HEK293 (cell line): ENCODE measurements around the gene KIF26B.

ENCODE experiments used
- CTCF ChIA-PET: fragments of 350-600 bp; formaldehyde crosslinking; extraction: SDS; loops from one replicate; lab custom pipeline; 2021; ENCODE audit warnings: antibody characterized with exemption; lab: Yijun Ruan, JAX
- POLR2A ChIA-PET: fragments of 300-600 bp; formaldehyde crosslinking; extraction: SDS; loops from one replicate; lab custom pipeline; 2020; ENCODE audit warnings: antibody characterized with exemption, inconsistent platforms; lab: Yijun Ruan, JAX
- H3K27ac ChIP-seq: fragments of 200-500 bp; sonication (Bioruptor generic); 2 replicates; pipeline ENCODE4 v1.5.1; 2014; ENCODE audit warnings: low read depth, low read length, control low read depth, inconsistent platforms; ENCODE audit errors: extremely low read depth
- H3K36me3 ChIP-seq, 2 experiments: fragments of 200-500 bp in 1 of 2; sonication (Bioruptor generic) in 1 of 2; 1 replicate in 1 of 2; 2 replicates in 1 of 2; pipeline ENCODE4 v1.5.1; 2014 to 2017; ENCODE audit warnings: inconsistent platforms in 2 of 2, low read length in 2 of 2; ENCODE audit not compliant: control insufficient read depth in 2 of 2, insufficient read depth in 1 of 2
- H3K4me1 ChIP-seq: fragments of 200-500 bp; sonication (Bioruptor generic); 2 replicates; pipeline ENCODE4 v1.5.1; 2014; ENCODE audit warnings: mild to moderate bottlenecking, low read length, inconsistent platforms; ENCODE audit not compliant: control insufficient read depth, insufficient read depth
- H3K4me3 ChIP-seq: 2 replicates; pipeline ENCODE4 v1.5.1; 2011; ENCODE audit warnings: low read depth, mild to moderate bottlenecking, control low read depth, low read length, moderate library complexity
- H3K9me3 ChIP-seq: fragments of 200-500 bp; sonication (Bioruptor generic); 2 replicates; pipeline ENCODE4 v1.5.1; 2014; ENCODE audit warnings: low read depth, low read length, inconsistent platforms; ENCODE audit not compliant: control insufficient read depth, insufficient read depth
- GLIS2 ChIP-seq: fragments of 450-650 bp; formaldehyde crosslinking; IDR thresholded peaks from 2 replicates; pipeline ENCODE4 v1.5.1; 2016; ENCODE audit warnings: missing biosample characterization, missing genetic modification characterization
- KLF8 ChIP-seq: fragments of 450-650 bp; formaldehyde crosslinking; IDR thresholded peaks from 2 replicates; pipeline ENCODE4 v1.5.1; 2016; ENCODE audit warnings: missing biosample characterization, missing genetic modification characterization
- OVOL3 ChIP-seq: fragments of 450-650 bp; formaldehyde crosslinking; IDR thresholded peaks from 2 replicates; pipeline ENCODE4 v1.5.1; 2016; ENCODE audit warnings: missing biosample characterization, missing genetic modification characterization
- RBAK ChIP-seq: fragments of 450-650 bp; formaldehyde crosslinking; IDR thresholded peaks from 2 replicates; pipeline ENCODE4 v1.5.1; 2016; ENCODE audit warnings: missing biosample characterization, missing genetic modification characterization
- TSHZ1 ChIP-seq: fragments of 450-650 bp; formaldehyde crosslinking; IDR thresholded peaks from 2 replicates; pipeline ENCODE4 v1.5.1; 2016; ENCODE audit warnings: missing biosample characterization, missing genetic modification characterization, borderline replicate concordance
- ZFP37 ChIP-seq: fragments of 450-650 bp; formaldehyde crosslinking; IDR thresholded peaks from 2 replicates; pipeline ENCODE4 v1.5.1; 2016; ENCODE audit warnings: missing biosample characterization, missing genetic modification characterization
- ZIC2 ChIP-seq: fragments of 450-650 bp; formaldehyde crosslinking; IDR thresholded peaks from 2 replicates; pipeline ENCODE4 v1.5.1; 2016; ENCODE audit warnings: missing biosample characterization, missing genetic modification characterization
- ZNF10 ChIP-seq: fragments of 450-650 bp; formaldehyde crosslinking; IDR thresholded peaks from 2 replicates; pipeline ENCODE4 v1.5.1; 2017; ENCODE audit warnings: missing biosample characterization, missing genetic modification characterization
- ZNF175 ChIP-seq: fragments of 450-650 bp; formaldehyde crosslinking; IDR thresholded peaks from 2 replicates; pipeline ENCODE4 v1.5.1; 2016; ENCODE audit warnings: missing biosample characterization, missing genetic modification characterization
- ZNF202 ChIP-seq: fragments of 450-650 bp; formaldehyde crosslinking; IDR thresholded peaks from 2 replicates; pipeline ENCODE4 v1.5.1; 2016; ENCODE audit warnings: missing biosample characterization, missing genetic modification characterization, borderline replicate concordance
- ZNF239 ChIP-seq: fragments of 450-650 bp; formaldehyde crosslinking; IDR thresholded peaks from 2 replicates; pipeline ENCODE4 v1.5.1; 2016; ENCODE audit warnings: missing biosample characterization, missing genetic modification characterization
- ZNF248 ChIP-seq: fragments of 450-650 bp; formaldehyde crosslinking; IDR thresholded peaks from 2 replicates; pipeline ENCODE4 v1.5.1; 2017; ENCODE audit warnings: missing biosample characterization, missing genetic modification characterization
- ZNF292 ChIP-seq: fragments of 450-650 bp; formaldehyde crosslinking; IDR thresholded peaks from 2 replicates; pipeline ENCODE4 v1.5.1; 2016; ENCODE audit warnings: low read depth, missing biosample characterization, missing genetic modification characterization, borderline replicate concordance
- ZNF354C ChIP-seq: fragments of 450-650 bp; formaldehyde crosslinking; IDR thresholded peaks from 2 replicates; pipeline ENCODE4 v1.5.1; 2016; ENCODE audit warnings: missing biosample characterization, missing genetic modification characterization, low read depth, borderline replicate concordance
- ZNF37A ChIP-seq: fragments of 450-650 bp; IDR thresholded peaks from 2 replicates; pipeline ENCODE4 v1.5.1; 2018; ENCODE audit warnings: missing biosample characterization, missing genetic modification characterization
- ZNF394 ChIP-seq: fragments of 450-650 bp; formaldehyde crosslinking; IDR thresholded peaks from 2 replicates; pipeline ENCODE4 v1.5.1; 2016; ENCODE audit warnings: missing biosample characterization, missing genetic modification characterization, mild to moderate bottlenecking, moderate library complexity, borderline replicate concordance
- ZNF530 ChIP-seq: fragments of 450-650 bp; formaldehyde crosslinking; IDR thresholded peaks from 2 replicates; pipeline ENCODE4 v1.5.1; 2016; ENCODE audit warnings: low read depth, missing biosample characterization, missing genetic modification characterization
- ZNF701 ChIP-seq: fragments of 450-650 bp; formaldehyde crosslinking; IDR thresholded peaks from 2 replicates; pipeline ENCODE4 v1.5.1; 2016; ENCODE audit warnings: missing biosample characterization, missing genetic modification characterization
- ZNF777 ChIP-seq: fragments of 450-650 bp; formaldehyde crosslinking; IDR thresholded peaks from 2 replicates; pipeline ENCODE4 v1.5.1; 2017; ENCODE audit warnings: missing biosample characterization, missing genetic modification characterization, borderline replicate concordance
- ZNF830 ChIP-seq: fragments of 450-650 bp; IDR thresholded peaks from 2 replicates; pipeline ENCODE4 v1.5.0; 2018; ENCODE audit warnings: missing biosample characterization, missing genetic modification characterization, low read depth, mild to moderate bottlenecking, moderate library complexity
- TF ChIP-seq, protein P1 (sequence below): sonication (generic); formaldehyde crosslinking; IDR thresholded peaks from 2 replicates; pipeline ENCODE4 v1.8.1; 2022; ENCODE audit warnings: mild to moderate bottlenecking, moderate library complexity, missing genetic modification reagents
- TF ChIP-seq, protein P2 (sequence below): fragments of 450-650 bp; formaldehyde crosslinking; IDR thresholded peaks from 2 replicates; pipeline ENCODE4 v1.5.1; 2016; ENCODE audit warnings: missing biosample characterization, missing genetic modification characterization
- TF ChIP-seq, protein P3 (sequence below): fragments of 450-650 bp; formaldehyde crosslinking; IDR thresholded peaks from 2 replicates; pipeline ENCODE4 v1.5.1; 2016; ENCODE audit warnings: missing biosample characterization, missing genetic modification characterization
- TF ChIP-seq, protein P4 (sequence below): fragments of 450-650 bp; formaldehyde crosslinking; conservative IDR thresholded peaks from 2 replicates; pipeline ENCODE4 v1.5.1; 2016; ENCODE audit warnings: low read depth, missing biosample characterization, missing genetic modification characterization

Gene KIF26B

DNA sequence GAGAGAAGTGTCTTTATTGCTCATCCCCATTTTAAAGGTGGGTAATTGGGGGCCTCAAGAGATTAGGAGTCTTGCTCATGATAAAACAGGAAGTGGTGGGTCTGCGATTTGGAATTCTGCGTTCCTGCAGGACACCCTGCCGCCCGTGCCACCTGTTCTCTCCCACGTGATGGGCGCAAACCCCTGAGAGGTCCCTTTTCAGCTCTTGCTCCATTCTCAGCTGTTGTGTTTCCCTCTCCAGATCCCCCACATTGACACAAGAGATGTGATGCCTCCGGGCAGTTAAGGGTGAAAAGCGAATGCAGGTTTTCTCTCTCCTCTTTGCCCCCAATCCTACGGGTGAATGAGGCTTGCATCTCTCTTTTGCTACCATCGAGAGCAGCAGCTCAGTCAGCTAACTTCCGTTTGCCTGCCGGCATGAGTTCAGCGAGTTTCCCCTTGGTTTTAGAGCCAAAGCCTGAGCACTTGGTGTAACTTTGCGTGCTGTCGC is 57.5 kb downstream of the KIF26B start (continued):
- no peak for TF ChIP-seq ZNF701 (tag by site-specific recombination)
- TF ChIP-seq ZIC2: no peak
- TF ChIP-seq ZNF175: no peak
- TF ChIP-seq ZNF292: no peak
- TF ChIP-seq ZNF394 (tag by site-specific recombination): no peak
- no peak for TF ChIP-seq ZNF239 (tag by site-specific recombination)
- TF ChIP-seq ZNF248 (tag by site-specific recombination): no peak

- H3K4me1 ChIP-seq: no peaks in the 10 kb centered on the region
- CTCF ChIA-PET: no interaction called here
- no peak overlapping the region for H3K27ac ChIP-seq
- H3K36me3 ChIP-seq: no peaks in the 10 kb centered on the region
- H3K9me3 ChIP-seq: no peaks in the 10 kb centered on the region
- POLR2A ChIA-PET: no interaction called here
- no peak overlapping the region for H3K4me3 ChIP-seq
- no peak for TF ChIP-seq ZNF530 (tag by site-specific recombination)
- no peak for TF ChIP-seq ZNF202
- no peak for TF ChIP-seq RBAK
- TF ChIP-seq KLF8 (tag by site-specific recombination): no peak
- TF ChIP-seq, protein P1, sequence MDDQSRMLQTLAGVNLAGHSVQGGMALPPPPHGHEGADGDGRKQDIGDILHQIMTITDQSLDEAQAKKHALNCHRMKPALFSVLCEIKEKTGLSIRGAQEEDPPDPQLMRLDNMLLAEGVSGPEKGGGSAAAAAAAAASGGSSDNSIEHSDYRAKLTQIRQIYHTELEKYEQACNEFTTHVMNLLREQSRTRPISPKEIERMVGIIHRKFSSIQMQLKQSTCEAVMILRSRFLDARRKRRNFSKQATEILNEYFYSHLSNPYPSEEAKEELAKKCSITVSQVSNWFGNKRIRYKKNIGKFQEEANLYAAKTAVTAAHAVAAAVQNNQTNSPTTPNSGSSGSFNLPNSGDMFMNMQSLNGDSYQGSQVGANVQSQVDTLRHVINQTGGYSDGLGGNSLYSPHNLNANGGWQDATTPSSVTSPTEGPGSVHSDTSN (CRISPR knock-in tag): no peak
- no peak for TF ChIP-seq OVOL3 (tag by site-specific recombination)
- TF ChIP-seq, protein P2, sequence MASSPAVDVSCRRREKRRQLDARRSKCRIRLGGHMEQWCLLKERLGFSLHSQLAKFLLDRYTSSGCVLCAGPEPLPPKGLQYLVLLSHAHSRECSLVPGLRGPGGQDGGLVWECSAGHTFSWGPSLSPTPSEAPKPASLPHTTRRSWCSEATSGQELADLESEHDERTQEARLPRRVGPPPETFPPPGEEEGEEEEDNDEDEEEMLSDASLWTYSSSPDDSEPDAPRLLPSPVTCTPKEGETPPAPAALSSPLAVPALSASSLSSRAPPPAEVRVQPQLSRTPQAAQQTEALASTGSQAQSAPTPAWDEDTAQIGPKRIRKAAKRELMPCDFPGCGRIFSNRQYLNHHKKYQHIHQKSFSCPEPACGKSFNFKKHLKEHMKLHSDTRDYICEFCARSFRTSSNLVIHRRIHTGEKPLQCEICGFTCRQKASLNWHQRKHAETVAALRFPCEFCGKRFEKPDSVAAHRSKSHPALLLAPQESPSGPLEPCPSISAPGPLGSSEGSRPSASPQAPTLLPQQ (tag by site-specific recombination): no peak
- no peak for TF ChIP-seq ZNF10 (tag by site-specific recombination)
- no peak for TF ChIP-seq TSHZ1 (tag by site-specific recombination)
- TF ChIP-seq ZFP37: no peak
- TF ChIP-seq, protein P3, sequence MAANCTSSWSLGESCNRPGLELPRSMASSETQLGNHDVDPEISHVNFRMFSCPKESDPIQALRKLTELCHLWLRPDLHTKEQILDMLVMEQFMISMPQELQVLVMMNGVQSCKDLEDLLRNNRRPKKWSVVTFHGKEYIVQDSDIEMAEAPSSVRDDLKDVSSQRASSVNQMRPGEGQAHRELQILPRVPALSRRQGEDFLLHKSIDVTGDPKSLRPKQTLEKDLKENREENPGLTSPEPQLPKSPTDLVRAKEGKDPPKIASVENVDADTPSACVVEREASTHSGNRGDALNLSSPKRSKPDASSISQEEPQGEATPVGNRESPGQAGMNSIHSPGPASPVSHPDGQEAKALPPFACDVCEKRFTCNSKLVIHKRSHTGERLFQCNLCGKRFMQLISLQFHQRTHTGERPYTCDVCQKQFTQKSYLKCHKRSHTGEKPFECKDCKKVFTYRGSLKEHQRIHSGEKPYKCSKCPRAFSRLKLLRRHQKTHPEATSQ (tag by site-specific recombination): no peak
- TF ChIP-seq ZNF354C (tag by site-specific recombination): no peak
- TF ChIP-seq GLIS2 (tag by site-specific recombination): no peak
- TF ChIP-seq ZNF777 (tag by site-specific recombination): no peak
- TF ChIP-seq ZNF37A: no peak
- TF ChIP-seq, protein P4, sequence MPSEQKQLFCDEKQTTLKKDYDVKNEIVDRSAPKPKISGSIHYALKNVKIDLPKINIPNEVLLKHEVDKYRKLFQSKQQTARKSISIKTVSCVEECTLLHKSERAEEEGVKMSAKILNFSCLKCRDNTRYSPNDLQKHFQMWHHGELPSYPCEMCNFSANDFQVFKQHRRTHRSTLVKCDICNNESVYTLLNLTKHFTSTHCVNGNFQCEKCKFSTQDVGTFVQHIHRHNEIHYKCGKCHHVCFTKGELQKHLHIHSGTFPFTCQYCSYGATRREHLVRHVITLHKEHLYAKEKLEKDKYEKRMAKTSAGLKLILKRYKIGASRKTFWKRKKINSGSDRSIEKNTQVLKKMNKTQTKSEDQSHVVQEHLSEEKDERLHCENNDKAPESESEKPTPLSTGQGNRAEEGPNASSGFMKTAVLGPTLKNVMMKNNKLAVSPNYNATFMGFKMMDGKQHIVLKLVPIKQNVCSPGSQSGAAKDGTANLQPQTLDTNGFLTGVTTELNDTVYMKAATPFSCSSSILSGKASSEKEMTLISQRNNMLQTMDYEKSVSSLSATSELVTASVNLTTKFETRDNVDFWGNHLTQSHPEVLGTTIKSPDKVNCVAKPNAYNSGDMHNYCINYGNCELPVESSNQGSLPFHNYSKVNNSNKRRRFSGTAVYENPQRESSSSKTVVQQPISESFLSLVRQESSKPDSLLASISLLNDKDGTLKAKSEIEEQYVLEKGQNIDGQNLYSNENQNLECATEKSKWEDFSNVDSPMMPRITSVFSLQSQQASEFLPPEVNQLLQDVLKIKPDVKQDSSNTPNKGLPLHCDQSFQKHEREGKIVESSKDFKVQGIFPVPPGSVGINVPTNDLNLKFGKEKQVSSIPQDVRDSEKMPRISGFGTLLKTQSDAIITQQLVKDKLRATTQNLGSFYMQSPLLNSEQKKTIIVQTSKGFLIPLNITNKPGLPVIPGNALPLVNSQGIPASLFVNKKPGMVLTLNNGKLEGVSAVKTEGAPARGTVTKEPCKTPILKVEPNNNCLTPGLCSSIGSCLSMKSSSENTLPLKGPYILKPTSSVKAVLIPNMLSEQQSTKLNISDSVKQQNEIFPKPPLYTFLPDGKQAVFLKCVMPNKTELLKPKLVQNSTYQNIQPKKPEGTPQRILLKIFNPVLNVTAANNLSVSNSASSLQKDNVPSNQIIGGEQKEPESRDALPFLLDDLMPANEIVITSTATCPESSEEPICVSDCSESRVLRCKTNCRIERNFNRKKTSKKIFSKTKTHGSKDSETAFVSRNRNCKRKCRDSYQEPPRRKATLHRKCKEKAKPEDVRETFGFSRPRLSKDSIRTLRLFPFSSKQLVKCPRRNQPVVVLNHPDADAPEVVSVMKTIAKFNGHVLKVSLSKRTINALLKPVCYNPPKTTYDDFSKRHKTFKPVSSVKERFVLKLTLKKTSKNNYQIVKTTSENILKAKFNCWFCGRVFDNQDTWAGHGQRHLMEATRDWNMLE: no peak
- TF ChIP-seq ZNF830: no peak
- no peak for TF ChIP-seq ZIC2
Observed at GRCh38 chr1:245213066-245213831, 58.5 kb downstream of the KIF26B start.
